ENCODE measurements around the gene BCDIN3D. TPM values are rescaled to one million over a fixed set of nuclear protein-coding genes. Genes with fewer than 3 reads are reported as not detected.

Gene BCDIN3D
- total RNA-seq, 1 experiment from 2014 or later, result 3.3 TPM

GRCh38 chr12:49789992-49790391 lies 52.9 kb downstream of the BCDIN3D start:
- WGBS (ENCODE audit: extremely low coverage, insufficient read length, low lambda C conversion rate), result no CpG with 5 or more reads among the region's 3 CpGs

More at GRCh38 chr12:49789992-49790391, 52.9 kb downstream of the BCDIN3D start:
- Histone ChIP-seq H2BK20ac (ENCODE audit: low read depth, low read length, poor library complexity, severe bottlenecking) (no peak overlapping the region), H2BK15ac (ENCODE audit: low read depth, low read length) (no peak overlapping the region), H3K18ac (ENCODE audit: insufficient read length, low read depth, low read length) (no peak overlapping the region), H3K79me1 (ENCODE audit: insufficient read depth, low read depth, low read length, poor library complexity, severe bottlenecking) (no peaks in the 10 kb centered on the region), H3K79me2 (ENCODE audit: insufficient read depth, low read length) (no peaks in the 10 kb centered on the region), H3K4me1 (ENCODE audit: insufficient read depth, low read length) (no peaks in the 10 kb centered on the region; the same call in 1 of the 2 replicates), H3K56ac (ENCODE audit: insufficient read length, low read depth, low read length) (no peak overlapping the region), H2BK5ac (ENCODE audit: insufficient read length, low read length) (no peak overlapping the region), H3K23me2 (ENCODE audit: insufficient read length, low read depth, low read length, poor library complexity, severe bottlenecking) (no peaks in the 10 kb centered on the region), H3K27ac (ENCODE audit: insufficient read length, low read depth, low read length) (no peak overlapping the region), H3K23ac (ENCODE audit: insufficient read length, low read depth, low read length) (no peak overlapping the region), H3K27me3 (ENCODE audit: insufficient read depth, low read length) (no peaks in the 10 kb centered on the region), H4K20me1 (ENCODE audit: control insufficient read depth, insufficient read depth, insufficient read length) (no peaks in the 10 kb centered on the region), H2BK120ac (ENCODE audit: low read depth, low read length, poor library complexity, severe bottlenecking) (no peak overlapping the region), H4K5ac (ENCODE audit: insufficient read length, low read depth, low read length) (no peak overlapping the region), H2BK12ac (ENCODE audit: insufficient read length, low read depth, low read length) (no peak overlapping the region), H2AFZ (ENCODE audit: low read length) (no peak overlapping the region), H3K4me2 (ENCODE audit: insufficient read depth, insufficient read length, low read length) (no peak overlapping the region), H3K9me3 (ENCODE audit: control insufficient read depth, low read depth, low read length) (no peaks in the 10 kb centered on the region), H3K14ac (ENCODE audit: insufficient read depth, low read length) (no peak overlapping the region), H3T11ph (ENCODE audit: low read length) (no peak overlapping the region), H2AK5ac (ENCODE audit: insufficient read length, low read length) (no peak overlapping the region), H4K91ac (ENCODE audit: insufficient read length, low read depth, low read length) (no peak overlapping the region), H4K8ac (replicated peaks; ENCODE audit: insufficient read length, low read depth, low read length) (no peak overlapping the region), H3K9ac (ENCODE audit: extremely low read depth, insufficient read length, low read length) (no peak overlapping the region), H3K4ac (ENCODE audit: low read depth, low read length) (no peak overlapping the region)
- H3K4me1 Mint-ChIP-seq, result peaks cover 5 to 11% of the 10 kb centered on the region in 2 experiments
- peaks cover 6% of the 10 kb centered on the region for H3K27me3 Mint-ChIP-seq (ENCODE audit: low read depth)
- no peak overlapping the region for H3K4me3 Mint-ChIP-seq
- peaks cover 5 to 6% of the 10 kb centered on the region in 2 experiments for H3K9me3 Mint-ChIP-seq
- peak; percentile 59 for TF ChIP-seq CTCF (conservative IDR thresholded peaks at IDR 0.05)
- peaks cover 3 to 8% (median 5%) of the 10 kb centered on the region in 3 experiments; a peak in 5 of 7 replicates for H3K36me3 Mint-ChIP-seq (ENCODE audit: insufficient read depth in 1 of 3, low read depth in 3 of 3)
- peak; percentile 88 for DNase-seq
- H3K27ac Mint-ChIP-seq, result peak overlapping the region in 2 of 3 experiments; percentile 73 to 80; a peak in 2 of 7 replicates
